Neural cell (in vitro differentiated cells): ENCODE results near the gene ZBTB12. TPM values are rescaled to one million over a fixed set of nuclear protein-coding genes. Genes with fewer than 3 reads are reported as not detected.

Experiments used
- H2AFZ ChIP-seq: fragments of 200-600, 300-800 bp; sonication (generic), shearing (Covaris generic); 2 replicates; pipeline ENCODE4 v1.6.0; 2014; ENCODE audit warnings: low read depth, mild to moderate bottlenecking, antibody characterized with exemption, low read length, moderate library complexity
- H3F3A ChIP-seq: fragments of 200-600 bp; shearing (Covaris generic); 2 replicates; pipeline ENCODE4 v1.6.1; 2016; ENCODE audit warnings: mild to moderate bottlenecking, moderate library complexity, mixed read lengths, antibody characterized with exemption, low read length; ENCODE audit not compliant: insufficient read depth, poor library complexity, severe bottlenecking
- H3K27ac ChIP-seq: fragments of 200-600, 300-800 bp; sonication (generic), shearing (Covaris generic); 2 replicates; pipeline ENCODE4 v1.5.1; 2014; ENCODE audit warnings: mild to moderate bottlenecking, low read length, moderate library complexity
- H3K27me3 ChIP-seq: fragments of 300-800, 200-600 bp; sonication (generic), shearing (Covaris generic); 2 replicates; pipeline ENCODE4 v1.6.0; 2014; ENCODE audit warnings: mild to moderate bottlenecking, low read depth, low read length, moderate library complexity; ENCODE audit not compliant: insufficient read depth
- H3K36me3 ChIP-seq: fragments of 300-800, 200-600 bp; sonication (generic), shearing (Covaris generic); 2 replicates; pipeline ENCODE4 v1.5.1; 2014; ENCODE audit warnings: mild to moderate bottlenecking, antibody characterized with exemption, low read length, moderate library complexity; ENCODE audit not compliant: insufficient read depth
- H3K4me2 ChIP-seq: fragments of 300-800, 200-600 bp; sonication (generic), shearing (Covaris generic); 2 replicates; pipeline ENCODE4 v1.6.0; 2014; ENCODE audit warnings: mild to moderate bottlenecking, low read length
- H3K4me3 ChIP-seq: fragments of 300-800, 200-600 bp; sonication (generic), shearing (Covaris generic); 2 replicates; pipeline ENCODE4 v1.5.1; 2014; ENCODE audit warnings: mild to moderate bottlenecking, low read length, moderate library complexity
- H3K79me2 ChIP-seq: fragments of 200-600 bp; shearing (Covaris generic); replicated peaks from 2 replicates; pipeline ENCODE4 v1.6.0; 2014; ENCODE audit warnings: mild to moderate bottlenecking, low read length, moderate library complexity; ENCODE audit not compliant: insufficient read depth
- H3K9ac ChIP-seq: fragments of 300-800, 200-600 bp; sonication (generic), shearing (Covaris generic); 2 replicates; pipeline ENCODE4 v1.6.1; 2016; ENCODE audit warnings: mild to moderate bottlenecking, low read length, mixed read lengths
- H3K9me2 ChIP-seq: fragments of 200-600 bp; shearing (Covaris generic); 2 replicates; pipeline ENCODE4 v1.6.1; 2016; ENCODE audit warnings: mild to moderate bottlenecking, low read length, mixed read lengths; ENCODE audit not compliant: insufficient read depth
- H3K9me3 ChIP-seq: fragments of 200-600, 300-800 bp; sonication (generic), shearing (Covaris generic); 2 replicates; pipeline ENCODE4 v1.6.1; 2016; ENCODE audit warnings: mild to moderate bottlenecking, mixed run types, low read length, moderate library complexity, mixed read lengths
- H4K20me1 ChIP-seq: fragments of 200-600 bp; shearing (Covaris generic); 2 replicates; pipeline ENCODE4 v1.6.1; 2016; ENCODE audit warnings: mild to moderate bottlenecking, mixed run types; ENCODE audit not compliant: insufficient read depth
- CTCF ChIP-seq: fragments of 450-650 bp; IDR thresholded peaks from 2 replicates; pipeline ENCODE4 v1.5.1; 2014; ENCODE audit warnings: antibody characterized with exemption, mild to moderate bottlenecking, moderate library complexity; ENCODE audit not compliant: poor library complexity, severe bottlenecking
- EP300 ChIP-seq: fragments of 450-650 bp; conservative IDR thresholded peaks from 2 replicates; pipeline ENCODE4 v1.6.1; 2014; ENCODE audit warnings: antibody characterized with exemption, mild to moderate bottlenecking, moderate library complexity; ENCODE audit not compliant: poor library complexity, severe bottlenecking
- EZH2 ChIP-seq: fragments of 200-600, 300-800 bp; shearing (Covaris generic), sonication (generic); IDR thresholded peaks from 2 replicates; pipeline ENCODE4 v1.6.1; 2014; ENCODE audit warnings: antibody characterized with exemption, low read length, borderline replicate concordance, mild to moderate bottlenecking; ENCODE audit not compliant: insufficient read depth, poor library complexity, severe bottlenecking
- MXI1 ChIP-seq: fragments of 450-650 bp; conservative IDR thresholded peaks from 2 replicates; pipeline ENCODE4 v1.6.1; 2014; ENCODE audit warnings: antibody characterized with exemption, mild to moderate bottlenecking; ENCODE audit not compliant: poor library complexity, severe bottlenecking
- POLR2AphosphoS5 ChIP-seq: IDR thresholded peaks from 2 replicates; pipeline ENCODE4 v1.6.1; 2012
- RAD21 ChIP-seq: fragments of 450-650 bp; conservative IDR thresholded peaks from 2 replicates; pipeline ENCODE4 v1.6.1; 2014; ENCODE audit warnings: antibody characterized with exemption, mild to moderate bottlenecking, moderate library complexity
- REST ChIP-seq: IDR thresholded peaks from 2 replicates; pipeline ENCODE4 v1.6.1; 2012; ENCODE audit warnings: borderline replicate concordance
- SMC3 ChIP-seq: fragments of 450-650 bp; conservative IDR thresholded peaks from 2 replicates; pipeline ENCODE4 v1.6.1; 2014; ENCODE audit warnings: antibody characterized with exemption, mild to moderate bottlenecking, moderate library complexity; ENCODE audit not compliant: poor library complexity
- TAF1 ChIP-seq: IDR thresholded peaks from 2 replicates; pipeline ENCODE4 v1.6.1; 2012; ENCODE audit warnings: low read depth
- polyA plus RNA-seq: library from polyadenylated mRNA; depleted of rRNA; stranded (reverse); fragments of >200 nt; gene quantifications from 2 replicates; pipeline ENCODE4 v1.2.3, GENCODE V29; 2014

ZBTB12 gene
- polyA plus RNA-seq, 1 donor from 2014 or later = 21.4 TPM

DNA sequence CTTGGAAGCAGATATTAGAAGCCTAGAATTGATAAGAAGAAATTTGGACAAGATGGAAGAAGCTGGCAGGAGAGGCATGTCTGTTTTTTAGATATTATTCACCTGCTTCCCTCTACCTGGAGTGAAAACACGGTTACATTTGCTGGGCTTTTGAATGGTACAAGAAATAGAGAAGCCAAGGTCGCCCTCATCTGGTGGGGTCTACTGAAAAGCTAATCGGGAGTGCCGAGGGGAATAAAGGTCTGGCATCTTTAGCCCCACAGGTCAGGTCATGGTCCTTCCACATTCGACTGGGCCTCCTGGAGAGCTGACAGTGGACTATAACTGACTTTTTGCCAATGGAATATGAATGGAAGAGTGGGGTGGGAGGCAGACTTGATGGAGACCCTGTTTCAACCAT lies 21.1 kb upstream of the ZBTB12 start:
- no peaks in the 10 kb centered on the region for H3K79me2 ChIP-seq
- H3F3A ChIP-seq = no peaks in the 10 kb centered on the region
- no peak overlapping the region for H3K4me3 ChIP-seq
- no peak overlapping the region for H3K27ac ChIP-seq
- no peaks in the 10 kb centered on the region for H3K9me3 ChIP-seq
- no peaks in the 10 kb centered on the region for H4K20me1 ChIP-seq
- no peak overlapping the region for H3K4me2 ChIP-seq
- H3K27me3 ChIP-seq = no peaks in the 10 kb centered on the region
- H3K9me2 ChIP-seq = no peaks in the 10 kb centered on the region
- no peak overlapping the region for H2AFZ ChIP-seq
- no peak for TF ChIP-seq POLR2AphosphoS5
- no peak for TF ChIP-seq EZH2
- TF ChIP-seq EP300 = no peak
- TF ChIP-seq SMC3 = no peak
- no peak for TF ChIP-seq REST
- TF ChIP-seq TAF1 = no peak
- TF ChIP-seq RAD21 = no peak
- TF ChIP-seq CTCF = no peak
- TF ChIP-seq MXI1 = no peak
- no peaks in the 10 kb centered on the region for H3K36me3 ChIP-seq
- H3K9ac ChIP-seq = no peak overlapping the region

DNA sequence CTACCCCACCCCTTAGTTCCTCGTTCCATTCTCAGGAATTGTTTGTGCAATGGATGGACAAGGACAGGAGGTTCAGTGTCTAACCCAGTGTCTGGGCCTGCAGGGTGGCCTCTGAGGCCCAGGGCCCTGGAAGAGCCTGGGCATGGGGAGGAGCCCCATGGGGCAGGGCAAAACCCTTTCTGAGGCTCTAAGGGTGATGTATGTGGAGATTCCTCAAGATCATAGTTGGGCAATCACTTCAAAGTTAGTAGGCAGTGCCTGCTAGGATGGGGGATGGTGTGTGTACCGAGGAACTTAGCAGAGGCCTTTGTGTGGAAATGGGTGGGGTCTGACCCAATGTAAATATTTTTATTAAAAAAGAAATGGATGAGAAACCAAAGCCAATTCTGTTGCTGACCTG lies 18.9 kb upstream of the ZBTB12 start:
- H3K27me3 ChIP-seq = no peaks in the 10 kb centered on the region
- no peak overlapping the region for H2AFZ ChIP-seq
- H3K4me2 ChIP-seq = no peak overlapping the region
- H3K79me2 ChIP-seq = no peaks in the 10 kb centered on the region
- H3K9me3 ChIP-seq = no peaks in the 10 kb centered on the region
- H3K4me3 ChIP-seq = no peak overlapping the region
- no peak overlapping the region for H3K9ac ChIP-seq
- H4K20me1 ChIP-seq = no peaks in the 10 kb centered on the region
- H3K27ac ChIP-seq = no peak overlapping the region
- no peaks in the 10 kb centered on the region for H3F3A ChIP-seq
- no peaks in the 10 kb centered on the region for H3K36me3 ChIP-seq
- no peaks in the 10 kb centered on the region for H3K9me2 ChIP-seq
- TF ChIP-seq SMC3 = no peak
- no peak for TF ChIP-seq POLR2AphosphoS5
- TF ChIP-seq TAF1 = no peak
- no peak for TF ChIP-seq EP300
- TF ChIP-seq REST = no peak
- no peak for TF ChIP-seq EZH2
- no peak for TF ChIP-seq RAD21
- no peak for TF ChIP-seq MXI1
- no peak for TF ChIP-seq CTCF
